GM18519 (cell line): ENCODE measurements around the gene PARD6B.
"Not testable (repeated sequence)": the region's sequence is repeated elsewhere in the genome, so short reads cannot be mapped to it uniquely, and the experiment has no call there.

ENCODE experiments used
- ATAC-seq: cut with Tn5 transposase; IDR thresholded peaks from one replicate; pipeline ENCODE4 v1.9.1; 2021; ENCODE audit warnings: mild to moderate bottlenecking, moderate library complexity; ENCODE audit not compliant: unreplicated experiment, low FRiP score

PARD6B gene

GRCh38 chr20:50769551-50770085 is 38.2 kb downstream of the PARD6B start:
- not testable (repeated sequence) for ATAC-seq

- ATAC-seq, result not testable (repeated sequence)
Measured at GRCh38 chr20:50771419-50772080, 40.2 kb downstream of the PARD6B start.

- no peak for ATAC-seq
Measured at GRCh38 chr20:50772420-50773185, 41.2 kb downstream of the PARD6B start.

- ATAC-seq, result no peak
Measured at GRCh38 chr20:50774515-50774914, 43.1 kb downstream of the PARD6B start.

GRCh38 chr20:50776122-50776817 is 44.9 kb downstream of the PARD6B start:
- no peak for ATAC-seq

GRCh38 chr20:50777373-50777772 is 46.0 kb downstream of the PARD6B start:
- ATAC-seq, result no peak

- not testable (repeated sequence) for ATAC-seq
Measured at GRCh38 chr20:50778994-50779393, 47.6 kb downstream of the PARD6B start.

GRCh38 chr20:50783390-50783789 is 52.0 kb downstream of the PARD6B start:
- no peak for ATAC-seq

GRCh38 chr20:50783903-50784302 is 52.5 kb downstream of the PARD6B start:
- ATAC-seq, result no peak

- ATAC-seq, result no peak
Measured at GRCh38 chr20:50784464-50784863, 53.1 kb downstream of the PARD6B start.

- no peak for ATAC-seq
Measured at GRCh38 chr20:50786703-50787102, 55.3 kb downstream of the PARD6B start.

GRCh38 chr20:50787181-50787580 is 55.8 kb downstream of the PARD6B start:
- ATAC-seq, result no peak

- ATAC-seq, result no peak
Measured at GRCh38 chr20:50788045-50788991, 56.9 kb downstream of the PARD6B start.

GRCh38 chr20:50789968-50790650 is 58.7 kb downstream of the PARD6B start:
- no peak for ATAC-seq

GRCh38 chr20:50790651-50791277 is 59.4 kb downstream of the PARD6B start:
- ATAC-seq, result peak; percentile 45

- ATAC-seq, result no peak
Measured at GRCh38 chr20:50792708-50793574, 61.6 kb downstream of the PARD6B start.

GRCh38 chr20:50793575-50794016 is 62.2 kb downstream of the PARD6B start:
- not testable (repeated sequence) for ATAC-seq
